HepG2 (cell line): ENCODE data around the gene ZNF700.
"Not testable (repeated sequence)": the region's sequence is repeated elsewhere in the genome, so short reads cannot be mapped to it uniquely, and the experiment has no call there.

ENCODE experiments used
- CREB1 ChIP-seq, 2 experiments: fragments of 450-650 bp in 1 of 2; IDR thresholded peaks; 2 replicates each; pipeline ENCODE4 v1.6.1; 2016 to 2017; ENCODE audit warnings: control low read depth in 1 of 2, mild to moderate bottlenecking in 1 of 2, missing compliant biosample characterization in 1 of 2, missing genetic modification characterization in 1 of 2
- ELF1 ChIP-seq: sonication (generic); formaldehyde crosslinking; IDR thresholded peaks from 2 replicates; pipeline ENCODE4 v1.4.0; 2020; ENCODE audit warnings: missing genetic modification reagents
- ELF4 ChIP-seq: sonication (generic); formaldehyde crosslinking; IDR thresholded peaks from 2 replicates; pipeline ENCODE4 v1.5.0; 2020; ENCODE audit warnings: missing genetic modification reagents, mild to moderate bottlenecking, moderate library complexity, borderline replicate concordance
- GZF1 ChIP-seq: sonication (generic); formaldehyde crosslinking; IDR thresholded peaks from 2 replicates; pipeline ENCODE4 v1.5.1; 2020; ENCODE audit warnings: mild to moderate bottlenecking, missing genetic modification reagents
- NR2F1 ChIP-seq, 2 experiments: fragments of 450-650 bp in 1 of 2; formaldehyde crosslinking in 1 of 2; IDR thresholded peaks; 2 replicates each; pipeline versions ENCODE4 v1.5.0 to v1.6.1; 2016 to 2020; ENCODE audit warnings: mild to moderate bottlenecking in 1 of 2, missing compliant biosample characterization in 1 of 2, missing genetic modification reagents in 1 of 2, moderate library complexity in 1 of 2
- SUZ12 ChIP-seq: fragments of 150-350 bp; IDR thresholded peaks from 2 replicates; pipeline ENCODE4 v1.6.1; 2014; ENCODE audit warnings: low read depth, low read length
- YY1 ChIP-seq: IDR thresholded peaks from 2 replicates; pipeline ENCODE4 v1.6.1; 2011; ENCODE audit warnings: low read length, low read depth, moderate library complexity, mild to moderate bottlenecking; ENCODE audit not compliant: insufficient read depth, insufficient replicate concordance
- ZNF660 ChIP-seq: sonication (generic); formaldehyde crosslinking; IDR thresholded peaks from 2 replicates; pipeline ENCODE4 v1.5.1; 2020; ENCODE audit warnings: mild to moderate bottlenecking, low read depth, missing genetic modification reagents, borderline replicate concordance
- TF ChIP-seq, protein P1 (sequence below): sonication (generic); formaldehyde crosslinking; IDR thresholded peaks from 2 replicates; pipeline ENCODE4 v1.5.0; 2020; ENCODE audit warnings: mild to moderate bottlenecking, missing genetic modification reagents, moderate library complexity
- TF ChIP-seq, protein P2 (sequence below): sonication (generic); formaldehyde crosslinking; IDR thresholded peaks from 2 replicates; pipeline ENCODE4 v1.5.1; 2020; ENCODE audit warnings: missing genetic modification reagents, mild to moderate bottlenecking, borderline replicate concordance

DNA sequence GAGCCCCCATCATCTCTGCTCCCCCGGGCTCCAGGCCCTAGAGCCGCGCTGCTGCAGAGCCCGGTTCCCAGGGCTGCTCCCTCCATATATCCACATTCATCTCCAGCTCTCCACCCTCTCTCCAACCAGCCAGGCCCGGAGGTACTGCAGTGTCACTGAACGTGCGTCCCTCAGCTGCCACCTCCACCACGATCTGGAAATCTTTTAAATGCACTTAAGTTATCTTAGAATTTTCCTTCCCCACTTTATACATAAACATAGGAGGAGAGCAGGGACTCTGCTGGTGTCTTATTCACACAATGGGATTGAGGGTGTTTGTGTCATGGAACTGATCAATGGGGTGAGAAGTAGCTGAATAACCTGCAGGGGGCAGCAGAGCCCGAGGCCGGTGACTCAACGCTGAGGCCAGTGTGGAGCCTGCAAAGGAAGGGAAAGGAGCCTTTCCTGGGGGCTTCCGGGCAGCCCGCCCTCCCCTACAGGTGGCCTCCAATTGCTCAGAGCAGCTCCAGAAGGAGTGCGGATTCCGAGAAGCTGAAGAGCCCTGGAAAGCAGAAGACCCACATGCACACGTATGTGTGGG is 45.1 kb upstream of the ZNF700 start:
- not testable (repeated sequence) for TF ChIP-seq SUZ12; ELF4 (CRISPR knock-in tag); ZNF660 (CRISPR knock-in tag); NR2F1 (CRISPR knock-in tag; IDR thresholded peaks at IDR 0.05); YY1; ELF1 (CRISPR knock-in tag); CREB1 (IDR thresholded peaks at IDR 0.05); CREB1 (CRISPR knock-in tag; IDR thresholded peaks at IDR 0.05); GZF1 (CRISPR knock-in tag)
- TF ChIP-seq, protein P1, sequence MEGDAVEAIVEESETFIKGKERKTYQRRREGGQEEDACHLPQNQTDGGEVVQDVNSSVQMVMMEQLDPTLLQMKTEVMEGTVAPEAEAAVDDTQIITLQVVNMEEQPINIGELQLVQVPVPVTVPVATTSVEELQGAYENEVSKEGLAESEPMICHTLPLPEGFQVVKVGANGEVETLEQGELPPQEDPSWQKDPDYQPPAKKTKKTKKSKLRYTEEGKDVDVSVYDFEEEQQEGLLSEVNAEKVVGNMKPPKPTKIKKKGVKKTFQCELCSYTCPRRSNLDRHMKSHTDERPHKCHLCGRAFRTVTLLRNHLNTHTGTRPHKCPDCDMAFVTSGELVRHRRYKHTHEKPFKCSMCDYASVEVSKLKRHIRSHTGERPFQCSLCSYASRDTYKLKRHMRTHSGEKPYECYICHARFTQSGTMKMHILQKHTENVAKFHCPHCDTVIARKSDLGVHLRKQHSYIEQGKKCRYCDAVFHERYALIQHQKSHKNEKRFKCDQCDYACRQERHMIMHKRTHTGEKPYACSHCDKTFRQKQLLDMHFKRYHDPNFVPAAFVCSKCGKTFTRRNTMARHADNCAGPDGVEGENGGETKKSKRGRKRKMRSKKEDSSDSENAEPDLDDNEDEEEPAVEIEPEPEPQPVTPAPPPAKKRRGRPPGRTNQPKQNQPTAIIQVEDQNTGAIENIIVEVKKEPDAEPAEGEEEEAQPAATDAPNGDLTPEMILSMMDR: peak; percentile 78
- TF ChIP-seq, protein P2, sequence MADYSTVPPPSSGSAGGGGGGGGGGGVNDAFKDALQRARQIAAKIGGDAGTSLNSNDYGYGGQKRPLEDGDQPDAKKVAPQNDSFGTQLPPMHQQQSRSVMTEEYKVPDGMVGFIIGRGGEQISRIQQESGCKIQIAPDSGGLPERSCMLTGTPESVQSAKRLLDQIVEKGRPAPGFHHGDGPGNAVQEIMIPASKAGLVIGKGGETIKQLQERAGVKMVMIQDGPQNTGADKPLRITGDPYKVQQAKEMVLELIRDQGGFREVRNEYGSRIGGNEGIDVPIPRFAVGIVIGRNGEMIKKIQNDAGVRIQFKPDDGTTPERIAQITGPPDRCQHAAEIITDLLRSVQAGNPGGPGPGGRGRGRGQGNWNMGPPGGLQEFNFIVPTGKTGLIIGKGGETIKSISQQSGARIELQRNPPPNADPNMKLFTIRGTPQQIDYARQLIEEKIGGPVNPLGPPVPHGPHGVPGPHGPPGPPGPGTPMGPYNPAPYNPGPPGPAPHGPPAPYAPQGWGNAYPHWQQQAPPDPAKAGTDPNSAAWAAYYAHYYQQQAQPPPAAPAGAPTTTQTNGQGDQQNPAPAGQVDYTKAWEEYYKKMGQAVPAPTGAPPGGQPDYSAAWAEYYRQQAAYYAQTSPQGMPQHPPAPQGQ (CRISPR knock-in tag): not testable (repeated sequence)
